Fibroblast of mammary gland (primary cell): ENCODE data around the gene C1QTNF9B.
"Not testable (repeated sequence)": the region's sequence is repeated elsewhere in the genome, so short reads cannot be mapped to it uniquely, and the experiment has no call there.

Experiments
- DNase-seq: peaks from one replicate; pipeline ENCODE4 v3.0.0-alpha.2; 2010; ENCODE audit warnings: low read depth
- H3K4me3 ChIP-seq: 2 replicates; pipeline ENCODE4 v1.5.1; 2011; ENCODE audit warnings: low read depth, mild to moderate bottlenecking, low read length, moderate library complexity; ENCODE audit not compliant: control insufficient read depth
- CTCF ChIP-seq: conservative IDR thresholded peaks from 2 replicates; pipeline ENCODE4 v1.5.1; 2011; ENCODE audit warnings: low read depth, low read length, inconsistent platforms; ENCODE audit not compliant: control insufficient read depth, insufficient read depth

Gene C1QTNF9B

DNA sequence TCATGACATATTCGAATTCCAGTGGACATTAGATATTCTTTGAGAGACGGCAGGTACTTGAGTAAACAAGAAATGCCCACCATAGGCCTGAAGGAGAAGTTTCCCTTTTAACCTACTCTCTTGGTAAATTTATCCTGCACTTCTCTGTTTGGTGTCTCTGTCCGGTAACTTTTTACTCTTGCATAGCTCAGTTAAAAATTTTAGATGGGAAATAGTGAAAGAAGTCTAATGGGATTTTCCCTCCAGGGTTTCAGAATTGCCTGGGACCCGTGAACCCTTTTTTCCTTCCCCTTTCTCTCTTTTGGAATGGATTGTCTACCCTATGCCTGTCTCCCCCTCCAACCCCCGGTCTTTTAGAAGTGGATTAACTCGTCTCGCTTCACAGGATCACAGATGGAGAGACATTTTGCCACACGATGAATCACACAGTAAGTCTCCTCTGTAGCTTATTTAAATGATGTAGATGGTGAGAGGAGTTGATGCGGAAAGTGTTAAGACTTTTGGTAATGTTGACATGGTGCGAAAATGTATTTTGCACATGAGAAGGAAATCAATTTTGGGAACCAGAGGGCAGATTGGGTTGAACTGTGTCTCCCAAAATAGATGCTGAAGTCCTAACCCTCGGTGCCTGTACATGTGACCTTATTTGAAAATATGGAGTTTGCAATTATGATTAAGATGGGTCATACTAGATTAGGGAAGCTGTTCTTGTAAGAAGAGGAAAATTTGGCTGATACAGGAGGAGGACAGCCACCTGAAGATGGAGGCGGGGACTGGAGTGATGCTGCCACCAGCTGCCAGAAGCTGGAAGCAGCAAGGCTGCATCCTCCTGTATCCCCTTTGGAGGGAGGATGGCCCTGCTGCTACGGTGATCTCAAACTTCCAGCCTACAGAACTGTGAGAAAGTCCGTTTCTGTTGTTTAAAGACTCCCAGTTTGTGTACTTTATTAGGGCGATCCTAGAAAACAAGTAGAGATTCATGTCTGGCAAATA, 7.4 kb downstream of the C1QTNF9B start:
- no peak for DNase-seq
- TF ChIP-seq CTCF = peak; percentile 10
- H3K4me3 ChIP-seq = peak overlapping the region; percentile 91

- H3K4me3 ChIP-seq = peak within 1 kb of the TSS; percentile 91
- peak; percentile 93 for DNase-seq
- TF ChIP-seq CTCF = peak; percentile 69
Measured at GRCh38 chr13:23888658-23889614, 8.4 kb downstream of the C1QTNF9B start, which contains the start of gene MIPEP. TSS of gene MIPEP (minus strand) at chr13:23889400. CDS start at chr13:23889320, 80 bp downstream.

DNA sequence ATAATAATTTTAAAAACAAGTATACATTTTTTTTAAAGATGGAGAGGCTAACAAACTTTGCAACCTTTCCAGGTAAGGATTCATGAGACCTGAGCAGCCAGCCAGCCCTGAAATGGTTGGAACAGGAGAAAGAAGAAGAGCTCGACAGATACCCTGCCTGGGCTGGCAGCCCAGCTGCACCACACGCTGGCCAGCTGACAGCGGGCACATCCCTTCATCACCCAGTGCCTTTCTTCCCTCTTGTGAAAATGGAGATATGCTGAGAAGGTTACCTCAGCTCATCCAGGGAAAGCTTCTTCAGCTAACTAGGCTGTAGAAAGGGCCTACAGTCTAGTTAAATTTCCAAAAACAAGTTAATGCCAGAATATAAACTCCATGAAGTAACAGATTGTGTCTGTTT, 12.9 kb downstream of the C1QTNF9B start:
- DNase-seq = not testable (repeated sequence)

DNA sequence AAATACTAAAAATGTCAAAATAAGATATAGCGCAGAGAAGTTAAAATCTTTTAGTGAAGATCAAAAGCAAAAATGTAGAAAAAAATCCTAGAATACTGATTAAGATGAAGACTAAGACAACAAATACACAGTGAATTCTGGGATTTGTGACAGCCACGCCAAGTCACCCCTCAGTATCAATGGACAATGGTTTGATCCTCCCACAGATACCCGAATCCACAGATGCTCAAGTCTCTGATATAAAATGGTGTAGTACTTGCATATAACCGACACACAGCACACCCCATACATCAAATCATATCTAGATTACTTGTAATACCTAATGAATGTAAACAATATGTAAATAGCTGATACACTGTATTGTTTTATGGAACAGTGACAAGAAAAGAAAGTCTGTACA, 14.0 kb downstream of the C1QTNF9B start:
- TF ChIP-seq CTCF = no peak
- no peak overlapping the region for H3K4me3 ChIP-seq
- no peak for DNase-seq

More for the DNA sequence above, 12.9 kb downstream of the C1QTNF9B start:
- H3K4me3 ChIP-seq = not testable (repeated sequence)

GRCh38 chr13:23881402-23881800, 15.9 kb downstream of the C1QTNF9B start:
- DNase-seq, H3K4me3 ChIP-seq: not testable (repeated sequence)

GRCh38 chr13:23880493-23881401, 16.6 kb downstream of the C1QTNF9B start:
- DNase-seq, H3K4me3 ChIP-seq: not testable (repeated sequence)

DNA sequence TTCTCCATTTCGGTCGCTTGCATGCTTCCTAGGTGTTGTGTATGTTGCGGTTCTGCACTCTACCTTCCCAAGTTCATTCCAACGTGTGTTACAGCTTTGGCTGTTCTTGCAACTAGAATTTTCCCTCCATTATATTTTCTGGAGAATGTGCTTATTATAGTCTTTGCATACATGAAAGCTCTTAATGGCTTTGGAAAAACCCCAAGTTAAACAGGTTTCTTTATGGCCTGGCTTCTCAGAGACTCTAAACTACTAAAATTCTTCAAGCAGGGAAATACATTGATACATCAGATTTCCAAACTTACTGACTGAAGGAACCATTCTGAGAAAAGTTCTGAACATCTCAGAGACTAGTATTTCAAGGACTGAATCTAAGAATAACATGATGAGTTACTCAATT, 20.0 kb downstream of the C1QTNF9B start:
- DNase-seq = no peak
- TF ChIP-seq CTCF = no peak
- H3K4me3 ChIP-seq = no peak overlapping the region
